Panc1 (cell line): Measurements from ENCODE around the gene ZDHHC20.

Experiments
- CTCF ChIP-seq: fragments of 450-650 bp; IDR thresholded peaks from 2 replicates; pipeline ENCODE4 v1.5.1; 2017; ENCODE audit warnings: mild to moderate bottlenecking
- POLR2AphosphoS5 ChIP-seq: IDR thresholded peaks from 2 replicates; pipeline ENCODE4 v1.6.1; 2012; ENCODE audit warnings: mild to moderate bottlenecking, low read depth, low read length, moderate library complexity
- REST ChIP-seq, 2 experiments: IDR thresholded peaks; 2 replicates each; pipeline ENCODE4 v1.6.1; 2011 to 2012; ENCODE audit warnings: low read depth in 2 of 2, control low read depth in 1 of 2, low read length in 1 of 2, mild to moderate bottlenecking in 1 of 2, moderate library complexity in 1 of 2; ENCODE audit not compliant: insufficient read depth in 1 of 2
- SIN3A ChIP-seq: IDR thresholded peaks from 2 replicates; pipeline ENCODE4 v1.6.1; 2012; ENCODE audit warnings: low read depth, mild to moderate bottlenecking, low read length, moderate library complexity, borderline replicate concordance; ENCODE audit not compliant: insufficient read depth
- TCF7L2 ChIP-seq: IDR thresholded peaks from 2 replicates; pipeline ENCODE4 v1.6.1; 2011; ENCODE audit warnings: mild to moderate bottlenecking, low read depth, low read length, inconsistent platforms

- TF ChIP-seq CTCF (no peak), REST (IDR thresholded peaks at IDR 0.05; ENCODE audit: insufficient read depth in 1 of 2, low read depth in 2 of 2, low read length in 1 of 2) (no peak), POLR2AphosphoS5 (no peak), SIN3A (no peak), TCF7L2 (no peak)
Observed at GRCh38 chr13:21364357-21364756, 94.7 kb downstream of the ZDHHC20 start.
